Activated T-cell treated with anti-CD3 and anti-CD28 coated beads, Interleukin-2, amount 50 U/mL, for 4 hours (primary cell): ENCODE data around the gene ALKBH5. TPM values are rescaled to one million over a fixed set of nuclear protein-coding genes. Genes with fewer than 3 reads are reported as not detected.

Experiments
- ATAC-seq, 2 donors: fragments of 200-7000 bp; cut with Tn5 transposase; one replicate each; pipeline ENCODE4 v1.10.0; 2021
- DNase-seq: peaks from one replicate; pipeline ENCODE4 v3.0.0-alpha.2; 2020
- H3K27me3 Mint-ChIP-seq: one replicate; pipeline ENCODE4 v1.8.0; 2021; ENCODE audit warnings: low read depth, mixed read lengths
- H3K36me3 Mint-ChIP-seq: one replicate; pipeline ENCODE4 v1.8.0; 2022; ENCODE audit warnings: mixed read lengths; ENCODE audit not compliant: insufficient read depth
- H3K4me1 Mint-ChIP-seq: one replicate; pipeline ENCODE4 v1.8.0; 2021; ENCODE audit warnings: low read depth, mixed read lengths
- H3K4me3 Mint-ChIP-seq: one replicate; pipeline ENCODE4 v1.8.0; 2021; ENCODE audit warnings: mild to moderate bottlenecking, moderate library complexity, mixed read lengths
- H3K9me3 Mint-ChIP-seq: one replicate; pipeline ENCODE4 v1.8.0; 2021; ENCODE audit warnings: mixed read lengths
- total RNA-seq, 3 donors: library from RNA; stranded (reverse); gene quantifications; one replicate each; pipeline ENCODE4 v1.2.1, GENCODE V29; 2021

The ALKBH5 gene
- total RNA-seq, result 100 to 1,000 TPM; 112 to 120 (median 114) TPM

DNA sequence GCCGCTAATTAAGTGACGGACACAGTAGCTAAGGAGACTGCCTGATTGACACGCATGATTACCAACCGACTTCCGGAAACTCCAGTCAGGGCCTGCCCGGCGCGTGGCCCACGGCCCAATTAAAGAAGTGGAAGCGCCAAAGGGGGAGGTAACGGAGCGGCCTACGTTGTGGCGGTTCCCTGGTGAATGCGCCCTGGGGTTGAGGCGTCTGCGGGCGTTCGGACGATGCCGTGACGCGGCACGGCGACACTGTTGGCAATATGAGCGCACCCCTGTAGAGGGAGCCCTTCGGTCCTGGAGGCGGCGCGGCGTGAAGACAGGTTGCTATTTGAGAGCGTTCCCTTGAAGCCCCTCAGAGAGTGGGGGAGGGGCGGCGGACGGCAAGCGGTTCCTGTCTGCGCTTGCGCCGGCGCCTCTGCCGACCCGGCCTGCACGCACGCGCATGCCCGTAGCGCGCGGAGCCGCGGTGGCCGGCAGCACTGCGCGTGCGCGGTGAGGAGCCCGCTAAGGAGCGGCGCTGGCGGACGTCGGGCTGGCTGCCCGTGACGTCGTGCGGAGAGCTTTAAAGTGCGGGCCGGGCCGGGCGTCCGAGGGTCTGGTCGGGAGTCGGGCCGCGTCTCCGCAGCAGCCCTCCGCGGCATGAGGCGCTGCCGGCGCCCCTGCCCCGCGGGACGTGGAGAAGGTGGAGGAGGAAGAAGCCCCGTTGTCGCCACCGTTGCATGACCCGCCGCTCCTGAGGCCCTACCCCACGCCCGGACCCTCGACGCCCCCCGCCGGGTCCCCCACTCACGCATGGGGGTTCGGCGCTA lies at the start of gene ALKBH5:
TSS of gene ALKBH5 (plus strand) at position 495 of the 809 bp plus-strand sequence. CDS start 416 bp downstream, outside the sequence.
- no peaks in the 10 kb centered on the region for H3K9me3 Mint-ChIP-seq
- peaks cover 21% of the 10 kb centered on the region for H3K36me3 Mint-ChIP-seq
- H3K27me3 Mint-ChIP-seq, result no peaks in the 10 kb centered on the region
- peak within 1 kb of the TSS; percentile 97 for H3K4me3 Mint-ChIP-seq
- DNase-seq, result peak; percentile 96
- peak; percentile 85 to 87 for ATAC-seq
- peaks cover 63% of the 10 kb centered on the region for H3K4me1 Mint-ChIP-seq

DNA sequence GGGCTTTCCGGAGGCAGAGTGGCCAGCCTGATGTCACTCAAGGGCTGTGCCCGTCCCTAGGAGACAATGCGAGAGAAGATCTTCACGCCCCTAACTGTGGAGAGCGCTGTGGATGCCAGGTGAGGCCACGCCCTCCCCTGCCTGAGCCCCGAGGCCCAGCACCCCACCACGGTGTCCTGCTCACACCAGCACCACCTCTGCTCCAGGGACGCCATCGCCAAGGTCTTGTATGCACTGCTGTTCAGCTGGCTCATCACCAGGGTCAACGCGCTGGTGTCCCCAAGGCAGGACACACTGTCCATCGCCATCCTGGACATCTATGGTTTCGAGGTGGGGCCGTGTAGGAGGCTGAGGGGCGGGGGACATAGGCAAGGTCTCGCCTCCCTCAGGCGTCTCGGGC lies 47.3 kb upstream of the ALKBH5 start:
- no peak for DNase-seq
- Mint-ChIP-seq H3K27me3 (no peaks in the 10 kb centered on the region), H3K9me3 (no peaks in the 10 kb centered on the region), H3K36me3 (no peaks in the 10 kb centered on the region), H3K4me1 (peaks cover 3% of the 10 kb centered on the region), H3K4me3 (no peak overlapping the region)
- no peak for ATAC-seq

GRCh38 chr17:18138065-18138749 lies 45.4 kb upstream of the ALKBH5 start:
- H3K4me1 Mint-ChIP-seq, result peaks cover 3% of the 10 kb centered on the region
- ATAC-seq (no peak), DNase-seq (no peak)
- H3K27me3 Mint-ChIP-seq, result no peaks in the 10 kb centered on the region
- no peaks in the 10 kb centered on the region for H3K36me3 Mint-ChIP-seq
- no peak overlapping the region for H3K4me3 Mint-ChIP-seq
- H3K9me3 Mint-ChIP-seq, result no peaks in the 10 kb centered on the region

- H3K27me3 Mint-ChIP-seq, result no peaks in the 10 kb centered on the region
- peaks cover 3% of the 10 kb centered on the region for H3K4me1 Mint-ChIP-seq
- no peaks in the 10 kb centered on the region for H3K36me3 Mint-ChIP-seq
- DNase-seq (no peak), ATAC-seq (no peak)
- no peaks in the 10 kb centered on the region for H3K9me3 Mint-ChIP-seq
- H3K4me3 Mint-ChIP-seq, result no peak overlapping the region
These were observed 44.5 kb upstream of the ALKBH5 start for GRCh38 chr17:18139092-18139491.

DNA sequence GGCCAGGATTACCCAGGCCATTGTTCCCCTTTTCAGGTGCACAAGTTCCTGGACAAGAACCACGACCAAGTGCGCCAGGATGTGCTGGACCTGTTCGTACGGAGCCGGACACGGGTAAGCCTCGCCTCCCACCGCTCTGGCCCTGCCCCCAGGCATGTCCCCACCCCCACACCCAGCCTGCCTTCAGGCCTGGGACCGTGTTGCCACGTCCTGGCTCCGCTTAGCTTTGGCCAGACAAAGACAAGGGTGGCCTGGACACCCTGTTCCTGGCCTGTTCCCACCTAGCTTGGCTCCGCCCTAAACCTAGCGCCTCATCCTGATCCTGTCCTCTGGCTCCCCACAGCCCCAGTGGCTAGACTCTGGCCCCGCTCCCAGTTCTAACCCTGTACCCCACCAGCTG lies 44.1 kb upstream of the ALKBH5 start:
- H3K36me3 Mint-ChIP-seq, result no peaks in the 10 kb centered on the region
- no peak overlapping the region for H3K4me3 Mint-ChIP-seq
- DNase-seq (no peak), ATAC-seq (no peak)
- peaks cover 3% of the 10 kb centered on the region for H3K4me1 Mint-ChIP-seq
- H3K9me3 Mint-ChIP-seq, result no peaks in the 10 kb centered on the region
- no peaks in the 10 kb centered on the region for H3K27me3 Mint-ChIP-seq

DNA sequence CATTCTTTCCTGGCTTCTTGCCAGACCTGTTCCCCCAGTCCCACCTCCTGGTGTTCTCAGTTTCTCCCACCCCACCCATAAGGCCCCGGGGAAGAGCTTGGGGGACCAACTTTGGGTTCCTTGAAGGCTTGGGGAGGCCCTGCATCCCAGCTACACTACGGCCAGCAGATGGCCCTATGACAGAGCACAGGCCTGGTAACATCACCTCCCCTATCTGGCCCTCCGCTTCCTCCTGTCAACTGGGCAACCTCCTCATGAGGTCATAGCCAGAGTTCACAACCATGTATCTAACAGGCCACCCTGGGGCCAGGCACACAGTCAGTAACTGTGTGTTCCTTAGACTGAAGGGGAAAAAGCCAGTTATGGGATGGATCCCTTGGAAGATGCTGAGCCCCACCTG lies 43.7 kb upstream of the ALKBH5 start:
- no peaks in the 10 kb centered on the region for H3K36me3 Mint-ChIP-seq
- DNase-seq (no peak), ATAC-seq (no peak)
- H3K4me1 Mint-ChIP-seq, result peaks cover 3% of the 10 kb centered on the region
- H3K27me3 Mint-ChIP-seq, result no peaks in the 10 kb centered on the region
- H3K9me3 Mint-ChIP-seq, result no peaks in the 10 kb centered on the region
- no peak overlapping the region for H3K4me3 Mint-ChIP-seq

DNA sequence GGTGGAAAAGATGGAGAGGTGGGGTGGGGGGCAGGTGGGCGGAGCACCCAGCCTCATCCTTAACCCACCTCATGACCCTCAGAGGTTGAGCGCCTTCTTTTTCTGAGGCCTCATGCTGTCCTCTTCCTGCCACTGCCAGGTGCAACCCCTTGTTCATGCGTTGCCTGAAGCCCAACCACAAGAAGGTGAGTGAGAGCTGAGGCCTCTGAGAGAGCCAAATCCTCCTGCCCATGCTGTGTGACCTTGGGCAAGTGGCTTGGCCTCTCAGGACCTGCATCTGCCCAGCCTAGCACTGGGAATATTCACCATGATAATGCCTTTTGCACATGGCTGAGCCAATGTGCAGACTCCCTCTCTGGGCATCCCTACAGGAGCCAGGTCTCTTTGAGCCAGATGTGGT lies 43.0 kb upstream of the ALKBH5 start:
- ATAC-seq (no peak), DNase-seq (no peak)
- Mint-ChIP-seq H3K9me3 (no peaks in the 10 kb centered on the region), H3K36me3 (no peaks in the 10 kb centered on the region), H3K27me3 (no peaks in the 10 kb centered on the region), H3K4me3 (no peak overlapping the region), H3K4me1 (peaks cover 3% of the 10 kb centered on the region)

GRCh38 chr17:18141210-18141803 lies 42.3 kb upstream of the ALKBH5 start:
- Mint-ChIP-seq H3K36me3 (no peaks in the 10 kb centered on the region), H3K9me3 (no peaks in the 10 kb centered on the region), H3K27me3 (no peaks in the 10 kb centered on the region), H3K4me3 (no peak overlapping the region), H3K4me1 (peaks cover 3% of the 10 kb centered on the region)
- ATAC-seq (peak; percentile 57 to 69), DNase-seq (no peak)

- DNase-seq (no peak), ATAC-seq (no peak)
- H3K27me3 Mint-ChIP-seq, result no peaks in the 10 kb centered on the region
- peaks cover 3% of the 10 kb centered on the region for H3K4me1 Mint-ChIP-seq
- no peaks in the 10 kb centered on the region for H3K9me3 Mint-ChIP-seq
- no peak overlapping the region for H3K4me3 Mint-ChIP-seq
- H3K36me3 Mint-ChIP-seq, result no peaks in the 10 kb centered on the region
These were observed 41.2 kb upstream of the ALKBH5 start for GRCh38 chr17:18142417-18142816.

- Mint-ChIP-seq H3K4me1 (peaks cover 3% of the 10 kb centered on the region), H3K27me3 (no peaks in the 10 kb centered on the region), H3K36me3 (no peaks in the 10 kb centered on the region), H3K9me3 (no peaks in the 10 kb centered on the region), H3K4me3 (no peak overlapping the region)
- no peak for ATAC-seq
- no peak for DNase-seq
These were observed 40.3 kb upstream of the ALKBH5 start for GRCh38 chr17:18143044-18143936.

- no peak for ATAC-seq
- no peak for DNase-seq
- Mint-ChIP-seq H3K36me3 (no peaks in the 10 kb centered on the region), H3K27me3 (no peaks in the 10 kb centered on the region), H3K4me3 (no peak overlapping the region), H3K4me1 (peaks cover 3% of the 10 kb centered on the region), H3K9me3 (no peaks in the 10 kb centered on the region)
These were observed 39.4 kb upstream of the ALKBH5 start for GRCh38 chr17:18144261-18144660.

GRCh38 chr17:18144855-18145254 lies 38.8 kb upstream of the ALKBH5 start:
- Mint-ChIP-seq H3K27me3 (no peaks in the 10 kb centered on the region), H3K36me3 (no peaks in the 10 kb centered on the region), H3K4me3 (no peak overlapping the region), H3K4me1 (peaks cover 3% of the 10 kb centered on the region), H3K9me3 (no peaks in the 10 kb centered on the region)
- DNase-seq, result no peak
- no peak for ATAC-seq

DNA sequence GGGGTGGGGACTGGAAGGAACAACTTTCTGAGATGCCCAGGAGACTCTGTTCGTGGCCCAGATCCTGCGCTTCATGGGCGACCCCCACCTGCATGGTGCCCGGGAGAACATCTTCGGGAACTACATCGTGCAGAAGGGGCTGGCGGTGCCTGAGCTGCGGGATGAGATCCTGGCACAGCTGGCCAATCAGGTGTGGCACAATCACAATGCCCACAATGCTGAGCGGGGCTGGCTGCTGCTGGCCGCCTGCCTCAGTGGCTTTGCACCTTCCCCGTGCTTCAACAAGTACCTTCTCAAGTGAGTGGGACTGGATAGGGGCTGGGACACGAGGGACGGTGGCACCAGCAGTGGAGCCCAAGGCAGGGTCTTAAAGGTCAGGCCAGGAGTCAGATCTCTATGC lies 37.8 kb upstream of the ALKBH5 start:
- Mint-ChIP-seq H3K36me3 (no peaks in the 10 kb centered on the region), H3K9me3 (no peaks in the 10 kb centered on the region), H3K4me1 (peaks cover 3% of the 10 kb centered on the region), H3K4me3 (no peak overlapping the region), H3K27me3 (no peaks in the 10 kb centered on the region)
- ATAC-seq, result no peak
- no peak for DNase-seq

DNA sequence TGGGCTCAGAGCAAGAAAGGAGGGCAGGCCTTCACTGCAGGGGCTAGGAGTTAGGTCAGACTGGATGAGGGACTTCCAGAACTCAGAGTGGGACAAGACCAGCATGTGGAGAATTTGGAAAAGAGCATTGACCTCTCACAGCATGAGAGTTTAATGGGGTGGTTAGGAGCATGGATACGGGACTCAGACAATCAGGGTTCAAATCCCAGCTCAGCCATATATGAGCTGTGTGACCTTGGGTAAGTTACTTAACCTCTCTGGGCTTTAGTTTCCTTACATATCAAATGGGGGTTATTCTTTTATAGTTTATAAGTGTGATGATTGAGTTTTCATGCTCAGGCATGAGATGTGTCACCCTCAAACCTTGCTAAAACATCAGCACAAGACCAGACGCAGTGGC lies 37.4 kb upstream of the ALKBH5 start:
- Mint-ChIP-seq H3K4me1 (no peaks in the 10 kb centered on the region), H3K4me3 (no peak overlapping the region), H3K9me3 (no peaks in the 10 kb centered on the region), H3K36me3 (no peaks in the 10 kb centered on the region), H3K27me3 (no peaks in the 10 kb centered on the region)
- DNase-seq (no peak), ATAC-seq (no peak)
